GM21717 (cell line): ENCODE results near the gene APLP1.
"Not testable (repeated sequence)": the region's sequence is repeated elsewhere in the genome, so short reads cannot be mapped to it uniquely, and the experiment has no call there.

Source experiments
- ATAC-seq: cut with Tn5 transposase; IDR thresholded peaks from one replicate; pipeline ENCODE4 v1.9.1; 2021; ENCODE audit warnings: mild to moderate bottlenecking, moderate library complexity; ENCODE audit not compliant: unreplicated experiment

APLP1 gene

GRCh38 chr19:35852029-35852780, 16.2 kb upstream of the APLP1 start, which contains the start of gene NPHS1:
Gene NPHS1, minus strand, starts transcription at chr19:35852504. Its CDS starts 667 bp downstream, at chr19:35851837.
- ATAC-seq = no peak

- no peak for ATAC-seq
Measured at GRCh38 chr19:35853038-35853756, 15.2 kb upstream of the APLP1 start.

- no peak for ATAC-seq
Measured at GRCh38 chr19:35856546-35857149, 11.7 kb upstream of the APLP1 start, which contains the start of gene KIRREL2. Gene KIRREL2, plus strand, starts transcription at chr19:35856911. Its CDS starts 209 bp downstream, at chr19:35857120.

GRCh38 chr19:35858311-35858710, 10.1 kb upstream of the APLP1 start:
- ATAC-seq = no peak

- ATAC-seq = no peak
Measured at GRCh38 chr19:35859414-35859813, 9.0 kb upstream of the APLP1 start.

GRCh38 chr19:35860436-35860817, 7.9 kb upstream of the APLP1 start:
- ATAC-seq = no peak

- no peak for ATAC-seq
Measured at GRCh38 chr19:35860818-35861639, 7.3 kb upstream of the APLP1 start.

GRCh38 chr19:35861640-35862160, 6.7 kb upstream of the APLP1 start:
- no peak for ATAC-seq

GRCh38 chr19:35862528-35862927, 5.8 kb upstream of the APLP1 start:
- no peak for ATAC-seq

- ATAC-seq = no peak
Measured at GRCh38 chr19:35863018-35863417, 5.4 kb upstream of the APLP1 start.

- no peak for ATAC-seq
Measured at GRCh38 chr19:35868823-35869326, 501 bp downstream of the APLP1 start.

- no peak for ATAC-seq
Measured at GRCh38 chr19:35869327-35870123, 1.2 kb downstream of the APLP1 start.

GRCh38 chr19:35870124-35870736, 1.9 kb downstream of the APLP1 start:
- not testable (repeated sequence) for ATAC-seq

GRCh38 chr19:35870798-35871197, 2.4 kb downstream of the APLP1 start:
- ATAC-seq = no peak

- no peak for ATAC-seq
Measured at GRCh38 chr19:35871611-35872010, 3.2 kb downstream of the APLP1 start.

- ATAC-seq = no peak
Measured at GRCh38 chr19:35872180-35872579, 3.8 kb downstream of the APLP1 start.

- ATAC-seq = no peak
Measured at GRCh38 chr19:35874392-35874930, 6.1 kb downstream of the APLP1 start.

GRCh38 chr19:35879068-35879467, 10.7 kb downstream of the APLP1 start:
- ATAC-seq = no peak

- no peak for ATAC-seq
Measured at GRCh38 chr19:35879770-35880317, 11.5 kb downstream of the APLP1 start.
